ENCODE results near the gene CUL9.
"Not testable (repeated sequence)": the region's sequence is repeated elsewhere in the genome, so short reads cannot be mapped to it uniquely, and the experiment has no call there.

The CUL9 gene

GRCh38 chr6:43181942-43182860 is at the start of gene CUL9:
CUL9 (plus strand) TSS chr6:43182196; CDS start chr6:43184311, 2,115 bp downstream.
- peak; percentile 73 for DNase-seq

GRCh38 chr6:43138267-43138666 is 43.7 kb upstream of the CUL9 start:
- DNase-seq, result no peak

- not testable (repeated sequence) for DNase-seq
These were observed 42.0 kb upstream of the CUL9 start for GRCh38 chr6:43139973-43140372.

- DNase-seq, result no peak
These were observed 40.4 kb upstream of the CUL9 start for GRCh38 chr6:43141644-43142043.

GRCh38 chr6:43142101-43142500 is 39.9 kb upstream of the CUL9 start:
- no peak for DNase-seq

GRCh38 chr6:43143235-43144128 is 38.5 kb upstream of the CUL9 start:
- peak; percentile 70 for DNase-seq

GRCh38 chr6:43144879-43145278 is 37.1 kb upstream of the CUL9 start:
- DNase-seq, result no peak

- no peak for DNase-seq
These were observed 35.7 kb upstream of the CUL9 start for GRCh38 chr6:43146261-43146660.

- DNase-seq, result no peak
These were observed 35.0 kb upstream of the CUL9 start for GRCh38 chr6:43146709-43147688.

- DNase-seq, result no peak
These were observed 34.1 kb upstream of the CUL9 start for GRCh38 chr6:43147691-43148477.

GRCh38 chr6:43149265-43149664 is 32.7 kb upstream of the CUL9 start:
- DNase-seq, result no peak

GRCh38 chr6:43150051-43150751 is 31.8 kb upstream of the CUL9 start:
- no peak for DNase-seq

- DNase-seq, result no peak
These were observed 22.4 kb upstream of the CUL9 start for GRCh38 chr6:43159599-43159998.

GRCh38 chr6:43163899-43164298 is 18.1 kb upstream of the CUL9 start:
- DNase-seq, result no peak

GRCh38 chr6:43170417-43170930 is 11.5 kb upstream of the CUL9 start:
- DNase-seq, result no peak

GRCh38 chr6:43170931-43171706 is 10.9 kb upstream of the CUL9 start, which contains the start of gene SRF:
SRF (plus strand) TSS chr6:43171269; CDS start chr6:43171657, 388 bp downstream.
- DNase-seq, result peak; percentile 99

GRCh38 chr6:43171707-43172103 is 10.3 kb upstream of the CUL9 start:
- DNase-seq, result peak; percentile 42

GRCh38 chr6:43172104-43173007 is 9.6 kb upstream of the CUL9 start:
- DNase-seq, result peak; percentile 35

Data from activated CD4-positive, alpha-beta T cell treated with anti-CD3 and anti-CD28 coated beads, Interleukin-2, amount 50 U/mL, for 1 hour (primary cell).